GM15510 (cell line): Measurements from ENCODE around the gene ETAA1.

ENCODE experiments used
- POLR2A ChIP-seq: IDR thresholded peaks from 3 replicates; pipeline ENCODE4 v1.6.1; 2011; ENCODE audit warnings: borderline replicate concordance; ENCODE audit not compliant: insufficient read length; ENCODE audit errors: extremely low read depth

Gene ETAA1

GRCh38 chr2:67397143-67397986 is at the start of gene ETAA1:
ETAA1 (plus strand) TSS chr2:67397333; CDS start chr2:67397449, 116 bp downstream.
- TF ChIP-seq POLR2A: peak; percentile 88

GRCh38 chr2:67366832-67367412 is 30.2 kb upstream of the ETAA1 start:
- no peak for TF ChIP-seq POLR2A

- TF ChIP-seq POLR2A: no peak
Measured at GRCh38 chr2:67374481-67374880, 22.7 kb upstream of the ETAA1 start.

- TF ChIP-seq POLR2A: no peak
Measured at GRCh38 chr2:67374949-67375348, 22.2 kb upstream of the ETAA1 start.

GRCh38 chr2:67378555-67378954 is 18.6 kb upstream of the ETAA1 start:
- TF ChIP-seq POLR2A: no peak

- TF ChIP-seq POLR2A: no peak
Measured at GRCh38 chr2:67379048-67379447, 18.1 kb upstream of the ETAA1 start.

GRCh38 chr2:67384123-67384822 is 12.9 kb upstream of the ETAA1 start:
- TF ChIP-seq POLR2A: no peak

- TF ChIP-seq POLR2A: no peak
Measured at GRCh38 chr2:67388680-67389079, 8.5 kb upstream of the ETAA1 start.

GRCh38 chr2:67389286-67389685 is 7.8 kb upstream of the ETAA1 start:
- TF ChIP-seq POLR2A: no peak

GRCh38 chr2:67389788-67390187 is 7.3 kb upstream of the ETAA1 start:
- TF ChIP-seq POLR2A: no peak

- no peak for TF ChIP-seq POLR2A
Measured at GRCh38 chr2:67393237-67393636, 3.9 kb upstream of the ETAA1 start.

GRCh38 chr2:67394734-67395133 is 2.4 kb upstream of the ETAA1 start:
- TF ChIP-seq POLR2A: no peak

GRCh38 chr2:67399144-67399543 is 2.0 kb downstream of the ETAA1 start:
- TF ChIP-seq POLR2A: no peak

GRCh38 chr2:67399831-67400489 is 2.8 kb downstream of the ETAA1 start:
- TF ChIP-seq POLR2A: no peak
